ENCODE data around the gene CERS1.

The CERS1 gene

GRCh38 chr19:18895824-18896341 lies at the start of gene CERS1:
Gene CERS1 (minus strand): TSS chr19:18896158. CDS start chr19:18896072, 86 bp downstream.
- Histone ChIP-seq H3K4me3 (ENCODE audit: low read depth, low read length) (peak within 1 kb of the TSS; percentile 50), H3K9me3 (ENCODE audit: control insufficient read depth, insufficient read depth, low read depth, low read length) (no peaks in the 10 kb centered on the region), H3K27ac (ENCODE audit: extremely low read depth, low read depth, low read length) (peak within 1 kb of the TSS; percentile 69; the same call in 1 of the 2 replicates), H3K4me1 (ENCODE audit: control insufficient read depth, insufficient read depth, low read length) (no peaks in the 10 kb centered on the region; the same call in 1 of the 2 replicates), H3K36me3 (ENCODE audit: control insufficient read depth in 2 of 2, insufficient read depth in 1 of 2, low read length in 2 of 2) (peaks cover 0 to 32% of the 10 kb centered on the region in 2 experiments; a peak in 2 of 3 replicates)
- TF ChIP-seq ZNF2 (tag by site-specific recombination; IDR thresholded peaks at IDR 0.05), result no peak
- TF ChIP-seq ZNF426 (tag by site-specific recombination; IDR thresholded peaks at IDR 0.05), result no peak
- TF ChIP-seq OVOL3 (tag by site-specific recombination; IDR thresholded peaks at IDR 0.05), result no peak
- no peak for TF ChIP-seq ZFP3 (tag by site-specific recombination; IDR thresholded peaks at IDR 0.05; ENCODE audit: low read depth)
- no peak for TF ChIP-seq KLF7 (tag by site-specific recombination; IDR thresholded peaks at IDR 0.05; ENCODE audit: borderline replicate concordance)
- TF ChIP-seq ZNF677 (tag by site-specific recombination; IDR thresholded peaks at IDR 0.05), result no peak
- TF ChIP-seq ZNF521 (tag by site-specific recombination; IDR thresholded peaks at IDR 0.05), result no peak
- TF ChIP-seq ZNF211 (tag by site-specific recombination; IDR thresholded peaks at IDR 0.05; ENCODE audit: low read depth), result no peak
- no peak for TF ChIP-seq GLI2 (tag by site-specific recombination; IDR thresholded peaks at IDR 0.05; ENCODE audit: borderline replicate concordance, low read depth)
- no peak for TF ChIP-seq TRIM28 (IDR thresholded peaks at IDR 0.05; ENCODE audit: borderline replicate concordance, low read length)
- TF ChIP-seq MEIS1 (CRISPR knock-in tag; IDR thresholded peaks at IDR 0.05; ENCODE audit: borderline replicate concordance), result no peak
- POLR2A ChIA-PET, result interaction anchor here (1.5 kb wide), 1 partner anchor 23 kb away, joined by 6 read pairs; the partner anchor contains the start of genes COPE and DDX49
- CTCF ChIA-PET, result interaction anchor here (0.7 to 2.3 kb wide), 2 partner anchors 9 to 91 kb away, joined by 3 to 13 read pairs; no protein-coding TSS in a partner anchor

- ChIA-PET POLR2A (interaction anchor here (0.6 kb wide), 1 partner anchor 213 kb away, joined by 8 read pairs; no protein-coding TSS in a partner anchor), CTCF (interaction anchor here (4.5 kb wide), 1 partner anchor 42 kb away, joined by 23 read pairs; no protein-coding TSS in a partner anchor)
- H3K4me1 ChIP-seq (ENCODE audit: control insufficient read depth, insufficient read depth, low read length), result no peaks in the 10 kb centered on the region
- no peak overlapping the region for H3K4me3 ChIP-seq (ENCODE audit: low read depth, low read length)
- no peaks in the 10 kb centered on the region for H3K36me3 ChIP-seq (ENCODE audit: control insufficient read depth in 2 of 2, insufficient read depth in 1 of 2, low read length in 2 of 2)
- H3K9me3 ChIP-seq (ENCODE audit: control insufficient read depth, insufficient read depth, low read depth, low read length), result no peaks in the 10 kb centered on the region
- no peak for TF ChIP-seq ELK4 (IDR thresholded peaks at IDR 0.05; ENCODE audit: borderline replicate concordance, low read depth, low read length)
- TF ChIP-seq ZNF223 (tag by site-specific recombination; IDR thresholded peaks at IDR 0.05), result no peak
- TF ChIP-seq IKZF3 (tag by site-specific recombination; IDR thresholded peaks at IDR 0.05), result no peak
- no peak for TF ChIP-seq ZNF518A (tag by site-specific recombination; conservative IDR thresholded peaks at IDR 0.05; ENCODE audit: low read depth)
- no peak for TF ChIP-seq ZNF112 (tag by site-specific recombination; IDR thresholded peaks at IDR 0.05)
- TF ChIP-seq ZNF624 (tag by site-specific recombination; IDR thresholded peaks at IDR 0.05), result no peak
- TF ChIP-seq ZNF791 (tag by site-specific recombination; IDR thresholded peaks at IDR 0.05), result no peak
- TF ChIP-seq ZNF48 (tag by site-specific recombination; IDR thresholded peaks at IDR 0.05), result no peak
- no peak for TF ChIP-seq MYNN (tag by site-specific recombination; IDR thresholded peaks at IDR 0.05; ENCODE audit: borderline replicate concordance)
- no peak for TF ChIP-seq ZNF610 (tag by site-specific recombination; IDR thresholded peaks at IDR 0.05; ENCODE audit: borderline replicate concordance)
- H3K27ac ChIP-seq (ENCODE audit: extremely low read depth, low read depth, low read length), result no peak overlapping the region
These were observed 49.3 kb upstream of the CERS1 start for GRCh38 chr19:18945297-18945696.

Measured in HEK293 (cell line).